Measurements from ENCODE around the gene TPR.

TPR gene

DNA sequence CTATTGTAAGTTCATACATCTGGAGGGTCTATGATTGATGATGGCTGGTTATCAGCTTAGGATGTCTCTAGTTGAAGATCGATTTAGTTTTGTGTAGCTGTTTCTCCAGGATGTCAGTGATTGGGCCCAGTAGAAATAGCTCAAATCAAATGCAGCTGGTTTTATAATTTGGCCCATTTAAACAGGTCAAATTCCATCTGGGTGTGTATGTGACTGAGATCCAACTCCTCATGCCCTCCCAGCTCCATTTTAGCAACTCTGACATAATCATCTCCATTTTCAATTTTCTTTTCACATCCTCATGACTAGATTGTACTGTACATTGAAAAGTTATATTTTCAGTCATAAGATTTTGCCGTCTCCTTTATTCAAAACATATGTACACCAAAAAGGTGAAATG is 99.2 kb downstream of the TPR start:
- H3K9ac ChIP-seq (ENCODE audit: low read length), result no peak overlapping the region
- peak overlapping the region; percentile 60 for H2AFZ ChIP-seq (ENCODE audit: low read depth, low read length)
- H3K27me3 ChIP-seq (ENCODE audit: low read depth, low read length), result no peaks in the 10 kb centered on the region
- peak overlapping the region; percentile 14 for H3K4me2 ChIP-seq (ENCODE audit: low read length)
- no peaks in the 10 kb centered on the region for H3K36me3 ChIP-seq (replicated peaks; ENCODE audit: low read depth, low read length)
- TF ChIP-seq, protein P1, sequence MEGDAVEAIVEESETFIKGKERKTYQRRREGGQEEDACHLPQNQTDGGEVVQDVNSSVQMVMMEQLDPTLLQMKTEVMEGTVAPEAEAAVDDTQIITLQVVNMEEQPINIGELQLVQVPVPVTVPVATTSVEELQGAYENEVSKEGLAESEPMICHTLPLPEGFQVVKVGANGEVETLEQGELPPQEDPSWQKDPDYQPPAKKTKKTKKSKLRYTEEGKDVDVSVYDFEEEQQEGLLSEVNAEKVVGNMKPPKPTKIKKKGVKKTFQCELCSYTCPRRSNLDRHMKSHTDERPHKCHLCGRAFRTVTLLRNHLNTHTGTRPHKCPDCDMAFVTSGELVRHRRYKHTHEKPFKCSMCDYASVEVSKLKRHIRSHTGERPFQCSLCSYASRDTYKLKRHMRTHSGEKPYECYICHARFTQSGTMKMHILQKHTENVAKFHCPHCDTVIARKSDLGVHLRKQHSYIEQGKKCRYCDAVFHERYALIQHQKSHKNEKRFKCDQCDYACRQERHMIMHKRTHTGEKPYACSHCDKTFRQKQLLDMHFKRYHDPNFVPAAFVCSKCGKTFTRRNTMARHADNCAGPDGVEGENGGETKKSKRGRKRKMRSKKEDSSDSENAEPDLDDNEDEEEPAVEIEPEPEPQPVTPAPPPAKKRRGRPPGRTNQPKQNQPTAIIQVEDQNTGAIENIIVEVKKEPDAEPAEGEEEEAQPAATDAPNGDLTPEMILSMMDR (IDR thresholded peaks at IDR 0.05; ENCODE audit: low read depth, low read length), result no peak
- no peak for TF ChIP-seq EZH2phosphoT487 (IDR thresholded peaks at IDR 0.05; ENCODE audit: low read depth)
- no peaks in the 10 kb centered on the region for H4K20me1 ChIP-seq (ENCODE audit: insufficient read depth, low read length)
- H3K4me3 ChIP-seq (ENCODE audit: low read length), result peak overlapping the region; percentile 1; the same call in 1 of the 2 replicates
- H3K9me3 ChIP-seq (ENCODE audit: insufficient read depth, low read length), result no peaks in the 10 kb centered on the region
- H3K27ac ChIP-seq (ENCODE audit: low read length), result peak overlapping the region; percentile 36
- H3K79me2 ChIP-seq (ENCODE audit: low read length), result no peaks in the 10 kb centered on the region
- H3K4me1 ChIP-seq (ENCODE audit: low read length), result peaks cover 39% of the 10 kb centered on the region

DNA sequence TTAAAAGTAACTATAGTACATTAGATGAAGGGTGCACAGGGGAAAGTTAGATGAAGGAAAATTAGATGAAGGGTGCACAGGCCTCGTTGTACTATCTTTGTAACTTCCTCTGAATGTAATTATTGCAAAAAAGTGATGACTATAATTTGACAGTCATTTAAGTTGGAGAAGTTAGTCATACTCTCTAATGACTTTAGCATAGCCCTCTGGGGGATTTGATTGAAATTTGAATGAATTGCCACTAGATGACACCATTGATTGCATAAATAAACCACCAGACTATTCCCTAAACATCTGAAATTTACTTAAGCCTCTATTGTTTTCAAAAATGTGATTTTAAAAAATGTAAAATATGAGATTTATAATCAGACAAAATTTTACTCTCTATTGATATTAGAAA is 102.6 kb downstream of the TPR start:
- no peaks in the 10 kb centered on the region for H3K27me3 ChIP-seq (ENCODE audit: low read depth, low read length)
- H3K79me2 ChIP-seq (ENCODE audit: low read length), result no peaks in the 10 kb centered on the region
- H3K4me3 ChIP-seq (ENCODE audit: low read length), result no peak overlapping the region
- no peak overlapping the region for H3K27ac ChIP-seq (ENCODE audit: low read length)
- H4K20me1 ChIP-seq (ENCODE audit: insufficient read depth, low read length), result no peaks in the 10 kb centered on the region
- no peaks in the 10 kb centered on the region for H3K36me3 ChIP-seq (replicated peaks; ENCODE audit: low read depth, low read length)
- peaks cover 27% of the 10 kb centered on the region for H3K4me1 ChIP-seq (ENCODE audit: low read length)
- H2AFZ ChIP-seq (ENCODE audit: low read depth, low read length), result no peak overlapping the region
- no peak overlapping the region for H3K4me2 ChIP-seq (ENCODE audit: low read length)
- TF ChIP-seq, protein P1 (IDR thresholded peaks at IDR 0.05; ENCODE audit: low read depth, low read length), result peak; percentile 67
- no peak for TF ChIP-seq EZH2phosphoT487 (IDR thresholded peaks at IDR 0.05; ENCODE audit: low read depth)
- no peaks in the 10 kb centered on the region for H3K9me3 ChIP-seq (ENCODE audit: insufficient read depth, low read length)
- H3K9ac ChIP-seq (ENCODE audit: low read length), result no peak overlapping the region

DNA sequence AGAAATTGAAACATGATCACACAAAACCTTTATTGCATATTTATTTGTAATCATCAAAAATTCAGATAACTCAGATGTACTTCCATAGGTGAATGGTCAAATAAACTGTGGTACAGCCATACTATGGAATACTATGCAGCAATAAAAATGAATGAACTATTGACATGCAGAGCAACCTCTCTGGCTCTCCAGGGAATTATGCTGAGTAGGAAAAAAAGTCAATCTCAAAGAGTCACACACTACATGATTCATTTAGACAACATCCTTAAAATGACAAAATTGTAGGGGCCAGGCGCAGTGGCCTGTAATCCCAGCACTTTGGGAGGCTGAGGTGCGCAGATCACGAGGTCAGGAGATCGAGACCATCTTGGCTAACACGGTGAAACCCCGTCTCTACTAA is 104.0 kb downstream of the TPR start:
- Histone ChIP-seq H3K9me3 (ENCODE audit: insufficient read depth, low read length) (no peaks in the 10 kb centered on the region), H3K36me3 (replicated peaks; ENCODE audit: low read depth, low read length) (no peaks in the 10 kb centered on the region)

More for the DNA sequence above, 104.0 kb downstream of the TPR start:
- H3K9ac ChIP-seq (ENCODE audit: low read length), result no peak overlapping the region
- H3K4me1 ChIP-seq (ENCODE audit: low read length), result peaks cover 20% of the 10 kb centered on the region
- no peak overlapping the region for H2AFZ ChIP-seq (ENCODE audit: low read depth, low read length)
- H3K4me2 ChIP-seq (ENCODE audit: low read length), result no peak overlapping the region
- no peak overlapping the region for H3K27ac ChIP-seq (ENCODE audit: low read length)
- no peaks in the 10 kb centered on the region for H3K79me2 ChIP-seq (ENCODE audit: low read length)
- H4K20me1 ChIP-seq (ENCODE audit: insufficient read depth, low read length), result no peaks in the 10 kb centered on the region
- TF ChIP-seq EZH2phosphoT487 (IDR thresholded peaks at IDR 0.05; ENCODE audit: low read depth), result no peak
- TF ChIP-seq, protein P1 (IDR thresholded peaks at IDR 0.05; ENCODE audit: low read depth, low read length), result no peak
- H3K27me3 ChIP-seq (ENCODE audit: low read depth, low read length), result no peaks in the 10 kb centered on the region
- no peak overlapping the region for H3K4me3 ChIP-seq (ENCODE audit: low read length)
